GM18526 (cell line): ENCODE results near the gene OGT.

Experiments
- POLR2A ChIP-seq: IDR thresholded peaks from 3 replicates; pipeline ENCODE4 v1.6.1; 2011; ENCODE audit not compliant: insufficient read length; ENCODE audit errors: extremely low read depth

Gene OGT

DNA sequence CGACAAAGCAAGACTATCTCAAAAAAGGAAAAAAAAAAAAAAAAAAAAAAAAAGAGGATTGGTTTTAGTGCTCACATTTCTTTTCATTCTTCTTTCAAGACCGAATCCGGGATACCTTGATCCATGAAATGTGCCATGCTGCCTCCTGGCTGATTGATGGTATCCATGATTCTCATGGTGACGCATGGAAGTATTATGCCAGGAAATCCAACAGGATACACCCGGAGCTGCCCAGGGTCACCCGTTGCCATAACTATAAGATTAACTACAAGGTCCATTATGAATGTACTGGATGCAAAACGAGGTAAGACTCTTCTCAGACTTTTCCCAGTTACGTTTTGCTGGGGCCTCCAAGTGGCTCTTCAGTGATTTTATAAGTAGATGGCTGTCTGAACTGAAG is 79.4 kb downstream of the OGT start:
- TF ChIP-seq POLR2A = no peak

DNA sequence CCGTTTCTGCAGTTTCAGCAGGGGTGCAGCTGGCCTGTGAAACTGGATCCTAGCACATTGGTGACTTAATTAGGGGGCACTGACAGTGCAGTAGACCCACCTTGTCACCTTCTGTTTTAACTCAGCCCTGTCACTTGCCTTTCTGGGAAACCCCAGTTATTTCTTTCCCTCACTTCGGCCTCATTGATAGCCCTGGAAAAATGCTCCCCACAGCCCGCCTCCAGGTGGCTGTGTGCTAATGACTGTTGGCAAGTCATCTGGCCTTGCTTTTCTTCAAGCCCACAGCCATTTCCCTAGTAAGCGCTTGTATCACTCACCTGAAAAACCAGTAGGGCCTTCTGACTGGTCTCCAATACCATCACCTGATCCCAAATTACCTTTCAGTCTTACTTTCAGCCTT is 82.2 kb downstream of the OGT start:
- no peak for TF ChIP-seq POLR2A

DNA sequence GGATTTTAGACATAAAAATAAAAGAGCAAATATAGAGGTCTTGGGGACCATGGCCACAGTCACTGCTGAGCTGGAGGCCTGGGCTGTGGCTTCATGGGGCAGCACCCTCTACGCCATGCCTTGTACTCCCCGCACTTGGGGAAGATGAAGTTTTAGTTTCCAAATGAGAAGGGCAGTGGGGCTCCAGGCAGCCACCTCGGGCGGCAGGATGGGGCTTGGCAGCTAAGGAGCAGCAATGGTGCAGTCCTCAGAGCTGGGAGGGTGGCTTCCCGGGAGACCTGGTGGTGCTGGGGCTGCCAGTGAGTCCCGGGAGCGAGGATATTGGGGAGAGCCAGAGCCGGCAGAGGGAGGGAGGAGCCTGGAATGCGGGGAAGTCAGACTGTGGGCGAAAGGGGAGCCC is 83.0 kb downstream of the OGT start:
- TF ChIP-seq POLR2A = no peak

DNA sequence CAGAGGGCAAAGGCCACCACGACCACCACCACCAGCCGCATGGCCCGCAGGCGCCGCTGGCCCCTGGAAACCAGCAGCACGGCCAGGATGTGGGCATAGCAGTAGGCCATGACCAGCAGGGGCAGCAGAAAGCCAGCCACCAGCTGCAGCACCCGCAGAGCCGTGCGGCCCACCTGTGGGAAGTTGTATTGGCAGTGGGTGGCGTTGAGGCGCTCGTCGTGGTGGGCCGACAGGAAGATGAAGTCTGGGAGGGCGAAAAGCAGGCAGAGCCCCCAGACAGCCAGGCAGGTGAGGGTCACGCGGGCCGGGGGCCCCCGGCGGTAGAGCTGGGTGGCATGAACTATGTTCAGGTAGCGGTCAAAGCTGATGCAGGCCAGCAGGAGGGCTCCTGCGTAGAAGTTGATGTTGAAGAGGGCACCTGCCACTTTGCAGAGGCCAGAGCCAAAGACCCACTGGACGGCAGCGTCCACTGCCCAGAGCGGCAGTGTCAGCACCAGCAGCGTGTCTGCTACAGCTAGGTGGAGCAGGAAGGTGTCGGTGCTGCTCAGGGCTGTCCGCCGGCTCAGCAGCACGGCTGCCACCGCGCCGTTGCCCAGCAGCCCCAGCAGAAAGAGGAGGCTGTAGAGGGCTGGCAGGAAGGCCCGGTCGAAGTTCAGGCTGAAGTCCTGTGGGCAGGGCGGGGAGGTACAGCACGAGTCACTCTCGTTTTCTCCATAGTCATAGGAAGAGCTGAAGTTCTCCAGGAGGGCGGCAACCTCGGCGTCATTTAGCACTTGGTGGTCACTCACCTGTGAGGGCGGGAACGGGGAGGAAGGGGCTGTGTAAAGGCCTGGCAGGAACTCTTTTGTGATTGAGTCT is 84.0 kb downstream of the OGT start:
- no peak for TF ChIP-seq POLR2A

DNA sequence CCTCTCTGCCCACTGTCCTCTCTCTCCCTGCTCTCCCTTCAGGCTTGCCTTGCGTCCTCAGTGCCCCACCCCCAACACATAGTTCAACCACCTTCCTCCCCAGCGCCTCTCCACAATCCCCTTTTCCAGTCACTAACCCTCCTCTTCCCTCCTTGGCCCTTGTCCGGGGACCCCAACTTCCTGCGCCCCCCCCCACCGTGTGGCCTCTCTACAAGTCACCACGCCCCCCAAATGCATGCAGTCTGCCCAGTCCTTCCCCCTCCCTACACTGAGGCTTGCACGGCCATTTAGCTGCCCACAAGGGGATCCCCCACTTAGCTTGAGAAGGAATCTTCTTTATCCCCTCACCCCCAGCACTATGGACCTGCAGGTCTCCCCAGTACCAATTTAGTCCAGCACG is 84.8 kb downstream of the OGT start:
- no peak for TF ChIP-seq POLR2A

DNA sequence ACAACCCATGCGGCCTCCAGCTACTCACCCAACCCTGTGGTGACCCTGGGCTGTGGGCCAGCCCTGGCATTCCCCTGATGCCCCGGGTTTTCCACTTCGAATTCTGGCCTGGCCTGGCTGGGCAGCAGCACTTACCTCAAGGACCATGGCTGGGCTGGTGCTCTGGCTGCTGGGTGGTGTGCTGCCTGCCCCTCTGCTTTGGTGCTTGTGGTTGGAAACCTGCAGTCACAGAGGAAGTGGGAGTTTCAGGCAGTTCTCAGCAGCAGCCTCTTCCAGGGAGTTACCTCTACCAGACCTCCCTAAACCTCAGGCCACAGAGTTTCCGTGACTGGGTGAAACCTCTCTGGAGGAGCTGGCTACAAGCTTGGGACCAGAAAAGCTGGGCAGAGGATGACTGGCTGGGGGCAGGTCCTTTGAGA is 85.4 kb downstream of the OGT start, which contains the start of gene CXCR3:
TSS of gene CXCR3 (minus strand) at position 209 of the 419 bp plus-strand sequence. CDS start at position 147, 62 bp downstream.
- no peak for TF ChIP-seq POLR2A

DNA sequence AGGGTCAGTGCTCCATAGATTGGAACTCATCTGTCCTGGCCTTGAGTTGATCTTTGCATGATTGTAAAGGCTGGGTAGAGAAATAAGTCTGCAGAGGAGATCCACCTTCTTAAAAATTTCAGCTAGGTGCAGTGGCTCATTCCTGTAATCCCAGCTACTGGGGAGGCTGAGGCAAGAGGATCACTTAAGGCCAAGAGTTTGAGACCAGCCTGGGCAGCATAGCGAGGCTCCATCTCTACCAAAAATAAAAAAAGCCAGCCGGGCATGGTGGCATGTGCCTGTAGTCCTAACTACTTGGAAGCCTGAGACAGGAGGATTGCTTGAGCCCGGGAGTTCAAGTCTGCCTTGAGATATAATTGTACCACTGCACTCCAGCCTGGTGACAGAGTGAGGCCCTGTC is 85.9 kb downstream of the OGT start:
- TF ChIP-seq POLR2A = no peak

DNA sequence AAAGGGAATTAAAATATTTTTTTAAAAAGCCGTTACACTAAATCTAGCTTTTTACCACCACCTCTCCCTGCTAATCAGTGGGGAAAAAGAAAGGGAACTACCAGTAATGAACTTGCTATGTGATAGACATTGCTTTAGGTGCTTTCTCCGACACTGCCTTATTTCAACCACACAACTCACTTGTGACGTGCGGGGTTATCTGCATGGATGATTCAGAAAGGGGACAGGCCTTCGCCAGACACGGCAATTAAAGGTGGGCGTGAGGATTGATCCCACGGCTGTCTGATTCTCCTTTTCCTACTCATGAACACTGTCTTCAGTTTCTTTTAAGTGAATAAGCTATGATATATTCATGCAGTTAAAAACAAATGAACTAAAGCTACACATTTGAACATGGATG is 86.3 kb downstream of the OGT start:
- TF ChIP-seq POLR2A = no peak

DNA sequence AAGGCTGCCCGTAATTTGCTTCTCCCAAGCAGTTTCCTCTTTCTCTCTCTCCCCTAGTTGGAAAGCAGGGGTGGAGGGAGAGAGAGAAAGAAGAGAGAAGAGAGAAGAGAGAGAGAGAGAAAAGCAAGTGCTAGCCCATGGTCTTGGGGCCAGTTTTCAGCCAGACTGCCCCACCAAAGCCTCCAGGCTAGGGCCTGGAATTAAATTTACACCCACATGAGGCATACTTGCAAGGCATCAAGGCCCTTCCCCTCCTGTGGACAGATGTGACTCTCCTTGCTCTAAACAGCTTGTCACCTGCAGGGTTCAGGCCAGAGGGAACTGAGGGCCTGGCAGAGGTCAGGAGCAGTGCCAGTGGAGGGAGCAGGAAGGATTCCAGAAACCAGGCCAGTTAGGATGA is 87.1 kb downstream of the OGT start:
- no peak for TF ChIP-seq POLR2A

DNA sequence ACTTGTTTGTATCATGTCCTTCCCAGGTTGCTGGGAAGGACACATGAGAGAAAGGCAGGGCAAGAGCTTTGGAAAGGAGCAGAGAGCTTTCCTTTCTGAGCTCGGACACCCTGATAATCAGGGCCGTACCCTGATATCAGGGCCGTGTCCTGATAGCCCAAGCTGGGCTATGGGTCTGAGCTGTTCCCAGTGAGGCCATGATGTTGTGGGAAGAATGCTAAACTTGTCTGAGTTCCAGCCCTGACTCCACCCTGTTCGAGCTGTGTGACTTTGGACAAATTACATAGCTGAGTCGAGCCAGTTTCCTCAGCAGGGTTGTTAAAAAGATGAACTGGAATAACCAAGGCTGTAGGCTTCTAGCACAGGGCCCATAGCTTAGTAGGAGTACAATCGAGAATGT is 88.7 kb downstream of the OGT start:
- no peak for TF ChIP-seq POLR2A

DNA sequence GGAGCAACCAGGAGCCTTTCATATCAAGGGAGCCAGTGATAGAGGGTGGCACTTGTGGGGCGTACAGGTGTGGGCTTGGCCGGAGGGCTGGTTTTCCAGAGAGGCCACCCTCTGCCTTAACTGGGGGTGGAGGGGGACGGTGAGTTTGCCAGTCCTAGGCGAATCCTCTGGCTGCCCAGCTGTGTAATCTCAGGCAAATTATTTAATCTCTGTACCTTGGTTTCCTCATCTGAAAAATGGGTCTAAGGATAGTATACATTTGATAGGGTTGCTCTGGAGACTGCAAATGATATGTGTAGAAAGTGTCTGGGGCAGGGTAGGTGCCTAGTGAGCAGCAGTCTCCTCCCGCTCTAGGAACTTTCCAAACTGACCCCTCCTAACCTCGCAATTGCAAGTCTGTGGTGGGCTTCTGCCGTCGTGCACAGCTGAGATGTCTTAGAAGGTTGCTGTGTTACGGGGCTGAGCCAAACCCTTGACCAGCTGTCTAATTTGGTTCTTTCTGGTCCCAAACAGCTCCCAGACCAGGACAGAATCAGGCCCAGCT is 89.2 kb downstream of the OGT start:
- TF ChIP-seq POLR2A = no peak

DNA sequence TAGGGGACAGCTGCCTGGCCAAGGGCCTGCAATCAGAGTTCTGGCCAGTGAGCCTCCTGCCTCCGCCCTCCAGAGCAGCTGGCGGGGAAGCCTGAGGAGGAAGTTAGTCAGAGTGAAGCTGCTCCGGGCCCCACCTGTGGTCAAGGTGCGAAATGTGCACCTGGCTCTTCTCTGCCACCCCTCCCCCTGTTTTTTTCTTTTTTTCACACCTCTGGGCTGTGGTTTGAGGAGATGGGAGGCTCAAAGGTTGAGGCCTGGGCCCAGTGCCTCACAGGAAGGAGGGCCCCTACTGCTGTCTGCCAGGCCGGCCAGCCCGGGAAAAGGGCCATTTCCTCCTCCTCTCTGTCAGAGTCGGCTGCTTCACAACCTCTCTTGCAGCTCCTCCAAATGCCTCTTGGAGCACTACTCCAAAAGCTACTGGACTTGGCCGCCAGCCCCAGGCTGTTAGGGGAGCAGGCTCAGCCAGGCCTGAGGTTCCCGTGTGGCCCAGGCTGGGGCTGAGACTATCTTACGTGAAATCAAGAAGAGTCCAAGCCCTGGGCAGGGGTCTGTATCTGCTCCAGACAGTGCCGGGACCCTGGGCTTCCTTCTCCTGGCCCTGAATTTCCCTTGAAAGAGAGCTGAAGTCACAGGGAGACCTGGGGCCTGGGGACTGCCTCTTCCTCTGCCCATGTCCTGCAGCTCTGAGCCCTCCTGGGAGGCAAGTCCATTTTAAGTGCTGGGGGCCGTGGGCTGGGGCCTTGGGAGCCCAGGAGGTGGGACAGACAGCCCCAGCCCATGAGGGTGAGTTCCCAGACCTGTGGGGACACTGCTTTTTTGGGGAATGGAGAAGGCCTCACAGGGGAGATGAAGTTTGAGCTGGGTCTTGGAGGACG is 89.9 kb downstream of the OGT start:
- peak; percentile 27 for TF ChIP-seq POLR2A

DNA sequence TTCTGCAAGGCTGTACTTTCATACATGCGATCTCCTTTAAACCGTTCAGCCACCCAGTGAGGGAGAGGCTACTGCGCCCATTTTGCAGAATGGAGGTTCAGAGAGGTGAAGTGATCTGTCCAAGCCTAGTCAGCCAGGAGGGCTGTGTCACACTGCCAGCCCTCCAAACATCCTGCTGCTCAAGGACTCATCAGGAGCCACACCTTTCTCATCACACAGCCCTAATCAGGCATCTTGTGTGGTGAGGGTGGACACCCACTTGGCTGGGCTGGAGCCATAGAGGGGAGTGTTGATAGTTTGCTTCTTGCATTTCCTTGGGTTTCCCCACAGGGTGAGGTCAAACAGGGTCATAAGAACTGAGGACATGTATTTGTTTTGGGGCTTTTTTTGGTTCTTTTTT is 90.8 kb downstream of the OGT start:
- TF ChIP-seq POLR2A = no peak

DNA sequence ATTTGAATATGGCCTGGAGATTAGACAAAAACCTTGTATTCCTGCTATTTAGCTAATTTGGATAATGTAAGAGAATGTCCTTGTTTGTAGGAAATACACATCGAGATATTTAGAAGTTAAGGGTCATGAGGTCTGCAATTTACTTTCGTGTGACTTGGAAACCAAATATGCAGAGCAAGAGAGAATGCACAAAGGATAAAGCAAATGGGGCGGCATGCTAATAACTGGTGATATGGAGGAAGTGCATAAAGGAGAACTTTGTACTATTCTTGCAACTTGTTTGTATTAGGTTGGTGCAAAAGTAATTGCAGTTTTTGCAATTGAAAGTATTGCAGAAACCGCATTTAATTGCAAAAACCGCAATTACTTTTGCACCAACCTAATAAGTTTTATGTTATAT is 92.6 kb downstream of the OGT start:
- no peak for TF ChIP-seq POLR2A
